Skin of body (tissue), 2 donors: ENCODE data around the gene SLC28A2. TPM values are rescaled to one million over a fixed set of nuclear protein-coding genes. Genes with fewer than 3 reads are reported as not detected.

Experiments
- DNase-seq: peaks from one replicate; lab custom pipeline; 2025; lab: John Stamatoyannopoulos, UW
- total RNA-seq: library from RNA; depleted of rRNA; stranded (reverse); fragments of >200 nt; gene quantifications from one replicate; pipeline ENCODE4 v1.2.3, GENCODE V29; 2014

The SLC28A2 gene
- total RNA-seq, 1 donor from 2014 or later, result not detected

DNA sequence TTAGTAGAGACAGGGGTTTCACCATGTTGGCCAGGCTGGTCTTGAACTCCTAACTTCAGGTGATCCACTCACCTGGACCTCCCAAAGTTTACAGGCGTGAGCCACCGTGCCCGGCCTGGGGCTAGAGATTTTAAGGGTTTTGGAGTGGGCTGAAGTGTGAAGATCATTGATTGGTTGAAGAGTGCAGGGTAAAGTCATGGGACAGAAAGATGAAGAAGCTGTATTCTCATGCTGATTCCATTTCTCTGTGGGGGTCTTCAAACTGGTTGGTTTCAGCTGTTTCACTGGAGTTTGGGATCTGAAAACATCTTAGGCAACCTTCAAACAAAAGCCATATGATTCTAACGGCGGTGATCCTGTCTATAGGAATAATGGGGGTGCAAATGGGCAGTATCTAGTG, 74.2 kb downstream of the SLC28A2 start:
- DNase-seq, result no peak

GRCh38 chr15:45326741-45327140, 74.7 kb downstream of the SLC28A2 start:
- DNase-seq, result no peak

Other genes starting within 250 kb of the SLC28A2 start
- 9.0 TPM for gene SORD, start 229.0 kb upstream of the SLC28A2 start, total RNA-seq
- 0.79 TPM for gene DUOX2, start 138.1 kb upstream of the SLC28A2 start, total RNA-seq
- gene DUOXA2, start 137.9 kb upstream of the SLC28A2 start, total RNA-seq, result not detected
- gene DUOXA1, start 122.4 kb upstream of the SLC28A2 start, total RNA-seq, result 14.4 TPM
- gene DUOX1, start 122.2 kb upstream of the SLC28A2 start, total RNA-seq, result 12.6 TPM
- 12.3 TPM for gene SHF, start 64.3 kb upstream of the SLC28A2 start, total RNA-seq
- 132 TPM for gene GATM, start 126.3 kb downstream of the SLC28A2 start, total RNA-seq